ENCODE results near the gene CAPZB. TPM values are rescaled to one million over a fixed set of nuclear protein-coding genes. Genes with fewer than 3 reads are reported as not detected.
A peak's percentile ranks its signal among the peaks of the same experiment; 100 is the strongest.

The CAPZB gene
- total RNA-seq, 1 donor from 2014 or later, result 102 TPM

GRCh38 chr1:19484798-19485361, 459 bp downstream of the CAPZB start:
- Histone ChIP-seq H3K4me3 (peak overlapping the region; percentile 96 to 99), H3K27me3 (no peaks in the 10 kb centered on the region), H3K4me1 (peaks cover 22 to 54% of the 10 kb centered on the region in 2 donors), H3K9me3 (no peaks in the 10 kb centered on the region), H3K36me3 (no peaks in the 10 kb centered on the region), H3K27ac (peak overlapping the region; percentile 97 to 99)
- peak in 1 of 2 donors; percentile 70 for DNase-seq (ENCODE audit: low spot score in 2 of 2)
- intact Hi-C loops (cut with DNase I), result loop anchor here (1.0 to 10.0 kb wide), 7 partner anchors 30 to 280 kb away; partner anchors contain the start of genes AKR7A2, NBL1 and SLC66A1
- TF ChIP-seq, protein P1, sequence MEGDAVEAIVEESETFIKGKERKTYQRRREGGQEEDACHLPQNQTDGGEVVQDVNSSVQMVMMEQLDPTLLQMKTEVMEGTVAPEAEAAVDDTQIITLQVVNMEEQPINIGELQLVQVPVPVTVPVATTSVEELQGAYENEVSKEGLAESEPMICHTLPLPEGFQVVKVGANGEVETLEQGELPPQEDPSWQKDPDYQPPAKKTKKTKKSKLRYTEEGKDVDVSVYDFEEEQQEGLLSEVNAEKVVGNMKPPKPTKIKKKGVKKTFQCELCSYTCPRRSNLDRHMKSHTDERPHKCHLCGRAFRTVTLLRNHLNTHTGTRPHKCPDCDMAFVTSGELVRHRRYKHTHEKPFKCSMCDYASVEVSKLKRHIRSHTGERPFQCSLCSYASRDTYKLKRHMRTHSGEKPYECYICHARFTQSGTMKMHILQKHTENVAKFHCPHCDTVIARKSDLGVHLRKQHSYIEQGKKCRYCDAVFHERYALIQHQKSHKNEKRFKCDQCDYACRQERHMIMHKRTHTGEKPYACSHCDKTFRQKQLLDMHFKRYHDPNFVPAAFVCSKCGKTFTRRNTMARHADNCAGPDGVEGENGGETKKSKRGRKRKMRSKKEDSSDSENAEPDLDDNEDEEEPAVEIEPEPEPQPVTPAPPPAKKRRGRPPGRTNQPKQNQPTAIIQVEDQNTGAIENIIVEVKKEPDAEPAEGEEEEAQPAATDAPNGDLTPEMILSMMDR (IDR thresholded peaks at IDR 0.05), result no peak

DNA sequence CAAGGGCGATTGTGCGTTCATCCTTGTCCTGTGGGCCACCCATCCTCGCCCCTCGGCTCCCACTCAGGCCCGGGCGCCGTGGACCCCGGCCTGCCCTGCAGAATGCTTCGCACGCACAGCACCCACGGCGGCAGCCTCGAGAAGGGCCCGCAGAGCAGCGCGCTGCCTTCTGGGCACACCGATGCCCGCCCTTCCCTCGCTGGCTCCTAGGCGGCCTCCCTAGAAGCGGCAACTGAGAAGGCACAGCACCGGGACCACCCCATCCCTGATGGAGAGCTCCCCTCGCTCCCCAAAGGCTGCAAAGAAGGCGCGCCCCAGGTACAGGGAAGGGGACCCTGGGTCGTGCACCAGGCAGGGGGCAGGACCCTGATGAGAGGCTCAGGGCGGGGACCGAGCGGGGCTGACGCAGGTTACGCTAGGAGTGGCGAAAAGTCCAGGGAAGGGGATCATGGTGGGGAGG, 971 bp downstream of the CAPZB start:
- TF ChIP-seq, protein P1 (IDR thresholded peaks at IDR 0.05), result no peak
- H3K9me3 ChIP-seq, result no peaks in the 10 kb centered on the region
- H3K36me3 ChIP-seq, result no peaks in the 10 kb centered on the region
- peak in 1 of 2 donors; percentile 65 for DNase-seq (ENCODE audit: low spot score in 2 of 2)
- peaks cover 26 to 59% of the 10 kb centered on the region in 2 donors for H3K4me1 ChIP-seq
- no peaks in the 10 kb centered on the region for H3K27me3 ChIP-seq
- H3K27ac ChIP-seq, result peak overlapping the region; percentile 97 to 99
- intact Hi-C loops (cut with DNase I), result loop anchor here (2.0 to 10.0 kb wide), 4 partner anchors 30 to 280 kb away; partner anchors contain the start of gene NBL1
- peak overlapping the region; percentile 96 to 99 for H3K4me3 ChIP-seq

GRCh38 chr1:19483691-19484090, 1.6 kb downstream of the CAPZB start:
- no peaks in the 10 kb centered on the region for H3K9me3 ChIP-seq
- peaks cover 26 to 60% of the 10 kb centered on the region in 2 donors for H3K4me1 ChIP-seq
- peak overlapping the region; percentile 96 to 99 for H3K4me3 ChIP-seq
- TF ChIP-seq, protein P1 (IDR thresholded peaks at IDR 0.05), result no peak
- H3K27me3 ChIP-seq, result no peaks in the 10 kb centered on the region
- H3K27ac ChIP-seq, result peak overlapping the region; percentile 6 to 97
- no peak for DNase-seq (ENCODE audit: low spot score in 2 of 2)
- intact Hi-C loops (cut with DNase I), result loop anchor here (2.0 to 10.0 kb wide), 4 partner anchors 29 to 279 kb away; partner anchors contain the start of gene NBL1
- H3K36me3 ChIP-seq, result no peaks in the 10 kb centered on the region

- intact Hi-C loops (cut with DNase I), result loop anchor here (10.0 kb wide), 1 partner anchor 278 kb away; no protein-coding TSS in a partner anchor
- H3K4me1 ChIP-seq, result peaks cover 26 to 60% of the 10 kb centered on the region in 2 donors
These were observed 2.1 kb downstream of the CAPZB start for GRCh38 chr1:19483261-19483660.

DNA sequence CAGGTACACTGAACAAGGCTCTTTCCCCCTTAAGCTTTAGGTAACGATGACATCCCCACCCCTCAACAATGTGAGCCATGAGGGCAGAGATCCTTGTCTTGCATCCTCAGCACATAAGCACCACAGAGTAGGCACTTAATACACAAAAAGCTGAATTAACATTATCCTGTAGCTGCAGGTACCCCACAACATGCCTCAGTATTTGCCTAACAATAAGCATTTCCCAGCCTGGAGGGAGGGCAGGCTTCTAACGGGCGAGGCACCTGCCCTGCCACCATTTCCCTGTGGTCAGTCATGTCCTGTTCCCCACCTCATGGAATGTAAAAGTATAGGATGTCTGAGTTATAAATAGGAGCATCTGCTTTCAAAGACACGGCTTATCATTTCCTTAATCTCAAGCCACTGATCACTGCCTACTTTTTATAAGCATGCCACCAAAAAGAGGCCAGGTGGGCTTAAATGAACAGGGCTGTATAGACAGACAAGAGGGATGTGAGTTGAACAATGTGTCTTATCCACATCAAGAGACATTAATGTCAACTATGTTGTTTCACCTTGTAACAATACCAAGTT, 3.4 kb downstream of the CAPZB start:
- Histone ChIP-seq H3K4me3 (peak overlapping the region in 1 of 2 donors; percentile 13), H3K4me1 (peaks cover 30 to 69% of the 10 kb centered on the region in 2 donors), H3K36me3 (no peaks in the 10 kb centered on the region), H3K27me3 (no peaks in the 10 kb centered on the region), H3K27ac (no peak overlapping the region), H3K9me3 (no peaks in the 10 kb centered on the region)
- DNase-seq (ENCODE audit: low spot score in 2 of 2), result no peak
- TF ChIP-seq, protein P1 (IDR thresholded peaks at IDR 0.05), result no peak
- intact Hi-C loops (cut with DNase I), result loop anchor here (10.0 kb wide), 1 partner anchor 277 kb away; no protein-coding TSS in a partner anchor

More at GRCh38 chr1:19483261-19483660, 2.1 kb downstream of the CAPZB start:
- H3K27ac ChIP-seq, result peak overlapping the region; percentile 6 to 97
- H3K4me3 ChIP-seq, result peak overlapping the region; percentile 96 to 99
- H3K9me3 ChIP-seq, result no peaks in the 10 kb centered on the region
- DNase-seq (ENCODE audit: low spot score in 2 of 2), result no peak
- H3K27me3 ChIP-seq, result no peaks in the 10 kb centered on the region
- TF ChIP-seq, protein P1 (IDR thresholded peaks at IDR 0.05), result no peak
- no peaks in the 10 kb centered on the region for H3K36me3 ChIP-seq
